GM18505 (cell line): ENCODE results near the gene KCNMB4.
A peak's percentile ranks its signal among the peaks of the same experiment; 100 is the strongest.

Experiments used
- ATAC-seq: cut with Tn5 transposase; IDR thresholded peaks from one replicate; pipeline ENCODE4 v1.9.1; 2021; ENCODE audit not compliant: unreplicated experiment
- POLR2A ChIP-seq: IDR thresholded peaks from 4 replicates; pipeline ENCODE4 v1.6.1; 2011; ENCODE audit warnings: borderline replicate concordance; ENCODE audit not compliant: insufficient read depth, insufficient read length; ENCODE audit errors: extremely low read depth

The KCNMB4 gene, protein sequence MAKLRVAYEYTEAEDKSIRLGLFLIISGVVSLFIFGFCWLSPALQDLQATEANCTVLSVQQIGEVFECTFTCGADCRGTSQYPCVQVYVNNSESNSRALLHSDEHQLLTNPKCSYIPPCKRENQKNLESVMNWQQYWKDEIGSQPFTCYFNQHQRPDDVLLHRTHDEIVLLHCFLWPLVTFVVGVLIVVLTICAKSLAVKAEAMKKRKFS

DNA sequence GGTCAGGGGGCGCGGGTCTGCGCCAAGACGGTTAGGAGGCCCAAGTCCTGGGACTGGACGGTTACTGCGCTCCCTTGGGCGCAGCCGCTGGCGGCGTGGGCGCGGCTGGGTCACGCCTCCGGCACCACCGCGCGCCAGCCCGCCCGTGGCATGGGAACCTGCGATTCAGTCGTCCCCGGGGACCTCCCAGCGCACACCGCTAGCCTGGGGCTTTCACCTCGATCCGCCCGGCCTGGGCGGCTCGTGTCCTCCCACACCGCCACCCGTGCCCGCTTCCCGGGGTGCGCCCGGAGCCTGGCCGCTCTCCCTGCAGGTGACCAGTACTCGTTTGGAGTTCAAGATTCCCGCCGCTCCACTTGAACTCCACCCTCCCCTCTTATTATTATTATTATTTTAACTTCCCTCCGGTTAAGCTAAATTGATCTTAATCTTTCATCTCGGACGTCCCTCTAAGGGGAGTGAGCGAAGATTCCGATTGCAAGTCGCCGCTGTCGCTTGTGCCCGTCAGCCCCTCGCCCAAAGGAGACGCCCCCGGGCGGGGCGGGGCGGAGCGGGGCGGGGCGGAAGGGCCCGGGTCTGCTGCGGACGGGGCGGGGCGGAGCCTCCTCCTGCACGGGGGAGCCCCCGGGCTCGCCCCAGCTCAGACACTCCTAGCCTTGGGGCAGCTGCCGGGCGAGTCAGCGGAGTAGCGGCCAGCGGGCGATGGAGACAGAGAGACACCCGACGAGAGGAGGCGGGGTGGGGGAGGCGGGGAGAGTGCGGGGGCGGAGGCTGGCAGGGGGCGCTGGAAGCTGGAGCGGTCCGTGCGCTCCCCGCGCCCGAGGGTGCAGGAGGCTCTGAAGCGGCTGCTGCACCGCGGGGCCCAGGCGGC lies at the start of gene KCNMB4:
KCNMB4 (plus strand) TSS at position 643 of the 871 bp plus-strand sequence. CDS start 445 bp downstream, outside the sequence.
- TF ChIP-seq POLR2A: no peak
- peak; percentile 83 for ATAC-seq

DNA sequence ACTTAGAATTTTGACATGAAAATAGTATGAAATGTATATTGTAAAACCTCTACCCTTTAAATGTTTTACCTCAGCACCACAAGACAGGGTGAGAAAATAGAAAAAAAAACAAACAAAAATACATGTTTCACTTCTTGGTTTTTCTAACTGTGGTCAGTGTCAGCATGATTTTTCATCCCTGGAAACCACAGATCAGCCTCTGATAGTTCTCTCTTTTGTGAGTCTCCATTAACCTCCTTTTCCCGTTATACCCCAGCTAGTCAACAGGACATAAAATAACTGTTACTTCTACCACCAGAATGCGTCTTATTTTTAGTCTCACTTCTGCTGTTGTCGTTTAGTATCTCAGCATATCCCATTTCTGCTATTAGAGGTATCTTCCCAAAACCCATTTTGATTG lies 48.3 kb upstream of the KCNMB4 start:
- peak; percentile 94 for ATAC-seq
- TF ChIP-seq POLR2A: no peak

DNA sequence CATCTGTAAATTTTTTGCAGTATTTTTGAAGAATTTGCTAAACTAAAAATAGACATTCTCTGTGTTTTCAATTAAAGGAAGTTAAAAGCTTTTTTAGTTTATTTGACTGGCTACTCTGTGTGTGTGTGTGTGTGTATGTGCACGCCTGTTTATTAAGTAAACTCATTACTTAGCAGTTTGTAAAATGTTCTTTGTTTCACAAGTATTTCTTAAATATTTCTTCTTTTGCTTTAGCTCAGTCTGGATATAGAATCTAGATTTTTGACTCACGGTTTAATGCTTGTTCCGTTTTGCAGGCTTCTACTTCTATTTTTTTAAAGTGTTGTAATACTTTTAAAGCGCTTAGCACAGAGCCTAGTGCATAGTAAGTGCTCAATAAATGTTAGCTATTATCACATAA lies 46.5 kb upstream of the KCNMB4 start:
- no peak for TF ChIP-seq POLR2A
- ATAC-seq: no peak

DNA sequence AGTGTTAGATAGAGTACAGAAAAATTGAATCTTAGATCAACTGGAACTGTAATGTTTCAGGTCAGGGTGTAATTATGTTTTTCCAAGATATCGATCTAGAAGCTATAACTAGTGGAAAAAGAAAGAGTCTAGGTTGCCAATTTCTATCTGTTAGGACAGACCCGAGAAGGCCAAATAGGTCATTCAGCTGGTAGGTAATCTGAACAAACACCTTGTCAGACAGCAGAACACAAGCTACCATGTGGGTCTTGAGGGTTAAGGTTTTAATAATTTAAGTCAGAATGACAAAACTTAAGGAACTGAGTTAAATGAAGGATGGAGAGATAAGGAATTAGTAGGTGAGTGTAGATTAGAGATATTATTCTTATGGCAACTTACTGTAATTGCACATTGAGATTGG lies 44.9 kb upstream of the KCNMB4 start:
- no peak for TF ChIP-seq POLR2A
- no peak for ATAC-seq

DNA sequence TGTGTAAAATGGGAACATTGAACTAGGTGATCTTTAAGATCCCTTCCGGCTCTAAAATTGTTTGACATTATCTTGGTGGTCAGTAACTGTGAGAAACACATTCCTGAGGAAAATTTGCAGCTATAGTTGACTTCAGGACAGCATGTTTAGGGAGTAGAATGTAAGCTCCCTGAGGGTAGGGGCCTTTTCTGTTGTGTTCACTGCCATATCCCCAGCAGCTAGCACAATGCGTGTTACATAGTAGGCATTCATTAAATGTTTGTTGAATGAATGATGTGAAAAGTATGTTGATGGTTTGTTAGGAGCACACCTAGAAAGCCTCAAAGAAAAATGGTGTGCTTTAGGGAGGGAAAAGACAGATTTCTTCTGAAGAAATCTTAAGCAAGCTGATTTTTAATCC lies 38.5 kb upstream of the KCNMB4 start:
- no peak for TF ChIP-seq POLR2A
- ATAC-seq: no peak

DNA sequence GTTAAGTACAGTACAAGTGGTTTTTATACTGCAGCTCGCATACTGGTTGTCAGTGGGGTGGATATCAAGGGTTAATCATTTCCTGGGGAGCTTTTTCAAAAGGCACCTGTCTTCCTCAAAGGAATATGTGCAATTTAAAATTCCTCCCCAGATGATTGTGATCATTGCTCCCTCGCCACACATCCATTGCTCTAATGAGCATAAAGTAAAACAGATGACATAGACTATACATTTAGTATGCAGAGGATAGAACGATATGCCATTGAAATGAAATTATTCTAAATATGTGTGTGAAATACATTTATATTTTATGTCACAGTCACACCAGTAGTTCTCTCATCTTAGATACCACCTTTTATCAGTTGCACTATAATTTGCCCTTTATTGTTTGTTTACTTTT lies 36.4 kb upstream of the KCNMB4 start:
- ATAC-seq: no peak
- TF ChIP-seq POLR2A: no peak

DNA sequence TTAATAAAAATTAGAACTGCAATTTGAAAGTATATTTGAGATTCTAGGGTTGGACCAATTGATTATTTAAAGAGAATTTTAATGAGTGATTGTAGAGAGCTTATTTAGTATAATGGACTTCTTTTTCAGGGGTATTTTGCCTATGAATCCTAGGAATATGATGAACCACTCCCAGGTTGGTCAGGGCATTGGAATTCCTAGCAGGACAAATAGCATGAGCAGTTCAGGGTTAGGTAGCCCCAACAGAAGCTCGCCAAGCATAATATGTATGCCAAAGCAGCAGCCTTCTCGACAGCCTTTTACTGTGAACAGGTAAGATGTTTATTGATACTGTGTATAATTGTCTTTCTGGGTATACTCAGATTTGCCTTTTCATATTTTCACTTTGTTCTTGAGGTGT lies 35.9 kb upstream of the KCNMB4 start:
- no peak for ATAC-seq
- no peak for TF ChIP-seq POLR2A

DNA sequence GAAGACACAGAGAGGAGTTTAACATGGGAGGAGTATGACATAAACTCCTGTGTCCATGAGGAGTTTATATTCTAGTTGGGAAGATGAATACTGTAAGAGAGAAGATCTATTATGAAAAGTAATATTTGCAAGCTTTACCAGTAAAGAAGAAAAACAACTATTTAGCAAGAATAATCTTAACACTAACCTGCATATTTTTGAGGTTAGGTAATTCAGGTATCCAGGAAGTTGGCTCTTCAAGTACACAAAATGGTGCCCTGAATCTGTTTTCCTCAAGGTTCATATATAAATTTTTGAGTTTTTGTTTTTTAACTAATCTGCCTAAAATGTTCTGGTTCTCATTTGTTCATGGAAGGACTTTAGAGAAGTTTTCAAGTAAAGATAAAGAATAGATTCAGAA lies 33.9 kb upstream of the KCNMB4 start:
- ATAC-seq: no peak
- TF ChIP-seq POLR2A: no peak

DNA sequence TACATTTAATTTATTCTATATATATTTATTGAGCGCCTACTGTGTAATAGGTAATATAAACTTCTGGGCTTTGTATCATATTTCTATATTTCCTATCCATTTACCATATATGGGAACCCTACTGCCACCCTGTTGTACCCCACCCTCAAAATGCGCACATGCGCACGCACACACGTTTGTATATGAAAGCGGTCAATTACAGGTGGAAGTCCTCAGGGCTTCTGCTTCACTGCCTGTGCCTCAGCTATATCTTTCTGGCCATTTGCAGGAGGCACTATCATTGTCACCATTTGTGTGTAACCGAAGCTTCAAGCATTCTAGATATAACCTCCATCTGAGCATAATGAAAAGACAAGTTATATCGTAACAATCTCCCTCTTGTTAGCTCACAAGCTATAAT lies 31.3 kb upstream of the KCNMB4 start:
- no peak for ATAC-seq
- no peak for TF ChIP-seq POLR2A

DNA sequence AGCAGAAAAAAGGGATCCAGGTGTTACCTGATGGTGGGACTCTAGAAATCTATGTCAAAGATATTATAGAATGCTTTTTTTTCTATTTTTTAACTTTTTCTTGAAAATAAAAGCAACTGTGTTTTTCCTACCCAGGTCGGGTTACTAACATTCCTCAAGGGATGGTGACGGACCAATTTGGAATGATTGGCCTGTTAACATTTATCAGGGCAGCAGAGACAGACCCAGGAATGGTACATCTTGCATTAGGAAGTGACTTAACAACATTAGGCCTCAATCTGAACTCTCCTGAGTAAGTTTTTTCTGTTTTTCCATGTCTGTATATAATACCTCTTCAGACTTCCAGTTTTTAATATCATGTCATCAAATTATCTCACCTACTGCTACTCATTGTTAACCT lies 27.6 kb upstream of the KCNMB4 start:
- TF ChIP-seq POLR2A: no peak

DNA sequence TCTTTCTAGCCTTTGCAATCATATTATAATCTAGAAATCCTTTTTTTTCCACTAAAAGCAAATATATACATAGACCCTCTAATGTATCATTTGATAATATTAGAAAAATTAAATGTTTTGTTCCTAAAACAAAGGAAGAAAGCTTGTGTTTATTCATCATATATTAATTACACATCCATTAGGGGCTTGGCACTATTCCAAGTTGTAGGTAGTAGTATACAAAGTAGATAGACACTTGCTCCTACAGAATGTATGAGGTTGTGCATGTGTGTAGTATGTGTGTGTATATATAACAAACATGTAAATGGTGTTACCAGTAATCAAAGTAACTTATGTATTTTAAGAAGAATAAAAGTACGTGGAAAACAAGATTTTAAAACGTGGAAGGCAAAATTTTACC lies 15.0 kb upstream of the KCNMB4 start:
- TF ChIP-seq POLR2A: no peak
- ATAC-seq: no peak

More for the DNA sequence above, 27.6 kb upstream of the KCNMB4 start:
- ATAC-seq: no peak

DNA sequence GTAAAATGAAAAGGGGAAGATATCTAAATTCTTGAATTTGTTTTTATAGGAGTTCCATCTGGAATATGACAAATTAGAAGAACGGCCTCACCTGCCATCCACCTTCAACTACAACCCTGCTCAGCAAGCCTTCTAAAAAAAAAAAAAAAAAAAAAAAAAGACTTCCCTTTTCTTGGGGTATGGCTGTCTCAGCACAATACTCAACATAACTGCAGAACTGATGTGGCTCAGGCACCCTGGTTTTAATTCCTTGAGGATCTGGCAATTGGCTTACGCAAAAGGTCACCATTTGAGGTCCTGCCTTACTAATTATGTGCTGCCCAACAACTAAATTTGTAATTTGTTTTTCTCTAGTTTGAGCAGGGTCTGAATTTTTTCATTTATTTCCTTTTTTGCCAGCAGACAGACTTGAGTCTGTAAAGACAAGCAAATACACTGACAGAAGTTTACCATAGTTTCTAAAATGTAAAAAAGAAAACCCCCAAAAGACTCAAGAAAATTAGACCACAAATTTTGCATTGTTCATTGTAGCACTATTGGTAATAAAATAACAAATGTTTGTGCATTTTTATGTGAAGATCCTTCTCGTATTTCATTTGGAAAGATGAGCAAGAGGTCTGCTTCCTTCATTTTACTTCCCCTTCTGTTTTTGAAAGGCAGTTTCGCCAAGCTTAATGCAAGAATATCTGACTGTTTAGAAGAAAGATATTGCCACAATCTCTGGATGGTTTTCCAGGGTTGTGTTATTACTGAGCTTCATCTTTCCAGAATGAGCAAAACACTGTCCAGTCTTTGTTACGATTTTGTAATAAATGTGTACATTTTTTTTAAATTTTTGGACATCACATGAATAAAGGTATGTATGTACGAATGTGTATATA lies 12.1 kb upstream of the KCNMB4 start:
- TF ChIP-seq POLR2A: no peak
- no peak for ATAC-seq

DNA sequence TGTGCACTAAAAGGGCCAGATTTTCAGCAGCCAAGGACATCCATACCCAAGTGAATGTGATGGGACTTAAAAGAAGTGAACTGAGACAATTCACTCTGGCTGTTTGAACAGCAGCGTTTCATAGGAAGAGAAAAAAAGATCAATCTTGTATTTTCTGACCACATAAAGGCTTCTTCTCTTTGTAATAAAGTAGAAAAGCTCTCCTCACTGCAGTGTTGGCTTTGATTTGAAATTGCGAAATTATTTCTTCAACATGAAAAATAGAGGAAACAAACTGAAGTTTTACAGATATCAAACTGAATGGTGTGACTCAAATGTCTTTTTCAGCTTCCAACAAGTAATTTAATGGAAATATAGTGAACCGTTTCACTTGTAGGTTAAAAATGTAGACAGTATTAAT lies 11.3 kb upstream of the KCNMB4 start:
- no peak for ATAC-seq
- no peak for TF ChIP-seq POLR2A
